Germinal center (tissue), 1 donor: ENCODE results near the gene CAB39.

Experiments used
- DNase-seq: peaks from one replicate; pipeline ENCODE4 v3.0.0; 2012; ENCODE audit warnings: mixed read lengths, low spot score

The CAB39 gene

GRCh38 chr2:230821261-230821990 lies 108.8 kb downstream of the CAB39 start:
- no peak for DNase-seq

- DNase-seq: no peak
These were observed 109.4 kb downstream of the CAB39 start for GRCh38 chr2:230821991-230822520.

- no peak for DNase-seq
These were observed 110.8 kb downstream of the CAB39 start for GRCh38 chr2:230823264-230823964.

- DNase-seq: peak; percentile 75
These were observed 111.8 kb downstream of the CAB39 start for GRCh38 chr2:230824406-230824978.

- no peak for DNase-seq
These were observed 112.7 kb downstream of the CAB39 start for GRCh38 chr2:230825354-230825753.

- no peak for DNase-seq
These were observed 115.2 kb downstream of the CAB39 start for GRCh38 chr2:230827774-230828271.

- no peak for DNase-seq
These were observed 115.8 kb downstream of the CAB39 start for GRCh38 chr2:230828272-230828961.

GRCh38 chr2:230829293-230829692 lies 116.7 kb downstream of the CAB39 start:
- DNase-seq: no peak

GRCh38 chr2:230829959-230830358 lies 117.3 kb downstream of the CAB39 start:
- no peak for DNase-seq

GRCh38 chr2:230830428-230830827 lies 117.8 kb downstream of the CAB39 start:
- no peak for DNase-seq

GRCh38 chr2:230840301-230840700 lies 127.7 kb downstream of the CAB39 start:
- DNase-seq: no peak

- DNase-seq: no peak
These were observed 129.8 kb downstream of the CAB39 start for GRCh38 chr2:230842473-230842872.

GRCh38 chr2:230843132-230843531 lies 130.5 kb downstream of the CAB39 start:
- DNase-seq: no peak

GRCh38 chr2:230846360-230846759 lies 133.7 kb downstream of the CAB39 start:
- no peak for DNase-seq

GRCh38 chr2:230847883-230848388 lies 135.3 kb downstream of the CAB39 start:
- peak; percentile 84 for DNase-seq

- DNase-seq: peak; percentile 85
These were observed 137.2 kb downstream of the CAB39 start for GRCh38 chr2:230849633-230850357.

- no peak for DNase-seq
These were observed 137.7 kb downstream of the CAB39 start for GRCh38 chr2:230850358-230850658.

- DNase-seq: no peak
These were observed 139.5 kb downstream of the CAB39 start for GRCh38 chr2:230852113-230852512.

GRCh38 chr2:230861552-230862255 lies 149.1 kb downstream of the CAB39 start:
- DNase-seq: no peak

GRCh38 chr2:230862292-230862691 lies 149.7 kb downstream of the CAB39 start:
- no peak for DNase-seq

- DNase-seq: no peak
These were observed 150.4 kb downstream of the CAB39 start for GRCh38 chr2:230863031-230863430.
